CD4-positive, alpha-beta T cell treated with Interleukin-15 for 4 hours (primary cell): ENCODE results near the gene AP1G1.

Experiments
- DNase-seq: peaks from one replicate; pipeline ENCODE4 v3.0.0-alpha.2; 2020; ENCODE audit warnings: low spot score

Gene AP1G1

GRCh38 chr16:71754108-71754507, 54.5 kb downstream of the AP1G1 start:
- DNase-seq: no peak

GRCh38 chr16:71748226-71748625, 60.4 kb downstream of the AP1G1 start:
- DNase-seq: no peak

- peak; percentile 50 for DNase-seq
These were observed 62.1 kb downstream of the AP1G1 start for GRCh38 chr16:71746442-71747046.

- DNase-seq: no peak
These were observed 69.8 kb downstream of the AP1G1 start for GRCh38 chr16:71738855-71739254.

GRCh38 chr16:71737501-71737900, 71.1 kb downstream of the AP1G1 start:
- no peak for DNase-seq

- no peak for DNase-seq
These were observed 74.1 kb downstream of the AP1G1 start for GRCh38 chr16:71734511-71734910.

- DNase-seq: no peak
These were observed 76.0 kb downstream of the AP1G1 start for GRCh38 chr16:71732587-71732986.

- no peak for DNase-seq
These were observed 80.9 kb downstream of the AP1G1 start for GRCh38 chr16:71727551-71728324.

- no peak for DNase-seq
These were observed 81.9 kb downstream of the AP1G1 start for GRCh38 chr16:71726476-71727315.

GRCh38 chr16:71724320-71724751, 84.3 kb downstream of the AP1G1 start, which contains the start of gene PHLPP2:
Gene PHLPP2, minus strand, starts transcription at chr16:71724701. Its CDS starts 9,906 bp downstream, at chr16:71714795.
- DNase-seq: no peak

GRCh38 chr16:71723537-71724319, 84.9 kb downstream of the AP1G1 start:
- DNase-seq: peak; percentile 72

- peak; percentile 47 for DNase-seq
These were observed 85.7 kb downstream of the AP1G1 start for GRCh38 chr16:71722801-71723536.

GRCh38 chr16:71721066-71721740, 87.4 kb downstream of the AP1G1 start:
- DNase-seq: no peak

GRCh38 chr16:71712501-71712900, 96.1 kb downstream of the AP1G1 start:
- no peak for DNase-seq

- DNase-seq: no peak
These were observed 96.8 kb downstream of the AP1G1 start for GRCh38 chr16:71711789-71712188.

GRCh38 chr16:71709229-71709781, 99.3 kb downstream of the AP1G1 start:
- DNase-seq: no peak

- DNase-seq: no peak
These were observed 99.9 kb downstream of the AP1G1 start for GRCh38 chr16:71708696-71709095.

- no peak for DNase-seq
These were observed 101.4 kb downstream of the AP1G1 start for GRCh38 chr16:71707199-71707598.

- no peak for DNase-seq
These were observed 102.6 kb downstream of the AP1G1 start for GRCh38 chr16:71706046-71706445.

- no peak for DNase-seq
These were observed 105.3 kb downstream of the AP1G1 start for GRCh38 chr16:71703333-71703732.
